ENCODE measurements around the gene PTPN14.

Gene PTPN14

GRCh38 chr1:214331827-214332423 lies 219.5 kb downstream of the PTPN14 start:
- Histone ChIP-seq H3K4me1 (ENCODE audit: control insufficient read depth in 1 of 2, insufficient read depth in 2 of 2, low read length in 2 of 2) (no peaks in the 10 kb centered on the region), H3K27ac (ENCODE audit: low read depth, low read length) (no peak overlapping the region)

GRCh38 chr1:214331180-214331579 lies 220.2 kb downstream of the PTPN14 start:
- Histone ChIP-seq H3K4me3 (ENCODE audit: low read depth in 1 of 2, low read length in 2 of 2) (no peak overlapping the region), H3K9ac (ENCODE audit: low read depth in 1 of 2, low read length in 2 of 2) (no peak overlapping the region), H3K36me3 (ENCODE audit: control insufficient read depth in 1 of 2, insufficient read depth in 2 of 2, low read length in 2 of 2) (peaks cover 2 to 20% of the 10 kb centered on the region in 2 donors), H3K27me3 (ENCODE audit: control insufficient read depth in 1 of 2, insufficient read depth in 2 of 2, low read length in 2 of 2) (no peaks in the 10 kb centered on the region), H3K9me3 (ENCODE audit: control insufficient read depth in 1 of 2, low read length in 2 of 2) (no peaks in the 10 kb centered on the region), H3K27ac (ENCODE audit: low read depth, low read length) (no peak overlapping the region), H3K4me1 (ENCODE audit: control insufficient read depth in 1 of 2, insufficient read depth in 2 of 2, low read length in 2 of 2) (no peaks in the 10 kb centered on the region)

More at GRCh38 chr1:214331827-214332423, 219.5 kb downstream of the PTPN14 start:
- Histone ChIP-seq H3K9me3 (ENCODE audit: control insufficient read depth in 1 of 2, low read length in 2 of 2) (no peaks in the 10 kb centered on the region), H3K9ac (ENCODE audit: low read depth in 1 of 2, low read length in 2 of 2) (no peak overlapping the region), H3K36me3 (ENCODE audit: control insufficient read depth in 1 of 2, insufficient read depth in 2 of 2, low read length in 2 of 2) (peaks cover 2 to 20% of the 10 kb centered on the region in 2 donors), H3K27me3 (ENCODE audit: control insufficient read depth in 1 of 2, insufficient read depth in 2 of 2, low read length in 2 of 2) (no peaks in the 10 kb centered on the region), H3K4me3 (ENCODE audit: low read depth in 1 of 2, low read length in 2 of 2) (no peak overlapping the region)

GRCh38 chr1:214330715-214331114 lies 220.7 kb downstream of the PTPN14 start:
- no peak overlapping the region for H3K27ac ChIP-seq (ENCODE audit: low read depth, low read length)

GRCh38 chr1:214330222-214330621 lies 221.2 kb downstream of the PTPN14 start:
- Histone ChIP-seq H3K27ac (ENCODE audit: low read depth, low read length) (no peak overlapping the region), H3K9me3 (ENCODE audit: control insufficient read depth in 1 of 2, low read length in 2 of 2) (no peaks in the 10 kb centered on the region), H3K9ac (ENCODE audit: low read depth in 1 of 2, low read length in 2 of 2) (no peak overlapping the region), H3K4me3 (ENCODE audit: low read depth in 1 of 2, low read length in 2 of 2) (no peak overlapping the region), H3K36me3 (ENCODE audit: control insufficient read depth in 1 of 2, insufficient read depth in 2 of 2, low read length in 2 of 2) (peaks cover 2 to 20% of the 10 kb centered on the region in 2 donors), H3K4me1 (ENCODE audit: control insufficient read depth in 1 of 2, insufficient read depth in 2 of 2, low read length in 2 of 2) (no peaks in the 10 kb centered on the region), H3K27me3 (ENCODE audit: control insufficient read depth in 1 of 2, insufficient read depth in 2 of 2, low read length in 2 of 2) (no peaks in the 10 kb centered on the region)

More at GRCh38 chr1:214330715-214331114, 220.7 kb downstream of the PTPN14 start:
- Histone ChIP-seq H3K4me3 (ENCODE audit: low read depth in 1 of 2, low read length in 2 of 2) (no peak overlapping the region), H3K36me3 (ENCODE audit: control insufficient read depth in 1 of 2, insufficient read depth in 2 of 2, low read length in 2 of 2) (peaks cover 2 to 20% of the 10 kb centered on the region in 2 donors), H3K27me3 (ENCODE audit: control insufficient read depth in 1 of 2, insufficient read depth in 2 of 2, low read length in 2 of 2) (no peaks in the 10 kb centered on the region), H3K9ac (ENCODE audit: low read depth in 1 of 2, low read length in 2 of 2) (no peak overlapping the region), H3K4me1 (ENCODE audit: control insufficient read depth in 1 of 2, insufficient read depth in 2 of 2, low read length in 2 of 2) (no peaks in the 10 kb centered on the region), H3K9me3 (ENCODE audit: control insufficient read depth in 1 of 2, low read length in 2 of 2) (no peaks in the 10 kb centered on the region)

- H3K9ac ChIP-seq (ENCODE audit: low read depth in 1 of 2, low read length in 2 of 2): no peak overlapping the region
- H3K9me3 ChIP-seq (ENCODE audit: control insufficient read depth in 1 of 2, low read length in 2 of 2): no peaks in the 10 kb centered on the region
- H3K27ac ChIP-seq (ENCODE audit: low read depth, low read length): no peak overlapping the region
- H3K4me1 ChIP-seq (ENCODE audit: control insufficient read depth in 1 of 2, insufficient read depth in 2 of 2, low read length in 2 of 2): no peaks in the 10 kb centered on the region
- H3K27me3 ChIP-seq (ENCODE audit: control insufficient read depth in 1 of 2, insufficient read depth in 2 of 2, low read length in 2 of 2): no peaks in the 10 kb centered on the region
- peaks cover 2 to 19% of the 10 kb centered on the region in 2 donors for H3K36me3 ChIP-seq (ENCODE audit: control insufficient read depth in 1 of 2, insufficient read depth in 2 of 2, low read length in 2 of 2)
- no peak overlapping the region for H3K4me3 ChIP-seq (ENCODE audit: low read depth in 1 of 2, low read length in 2 of 2)
Observed at GRCh38 chr1:214329470-214330220, 221.8 kb downstream of the PTPN14 start.

GRCh38 chr1:214328770-214329469 lies 222.5 kb downstream of the PTPN14 start:
- Histone ChIP-seq H3K27me3 (ENCODE audit: control insufficient read depth in 1 of 2, insufficient read depth in 2 of 2, low read length in 2 of 2) (no peaks in the 10 kb centered on the region), H3K9ac (ENCODE audit: low read depth in 1 of 2, low read length in 2 of 2) (no peak overlapping the region), H3K9me3 (ENCODE audit: control insufficient read depth in 1 of 2, low read length in 2 of 2) (no peaks in the 10 kb centered on the region), H3K36me3 (ENCODE audit: control insufficient read depth in 1 of 2, insufficient read depth in 2 of 2, low read length in 2 of 2) (peaks cover 2 to 12% of the 10 kb centered on the region in 2 donors), H3K4me3 (ENCODE audit: low read depth in 1 of 2, low read length in 2 of 2) (no peak overlapping the region), H3K27ac (ENCODE audit: low read depth, low read length) (no peak overlapping the region), H3K4me1 (ENCODE audit: control insufficient read depth in 1 of 2, insufficient read depth in 2 of 2, low read length in 2 of 2) (no peaks in the 10 kb centered on the region)

- Histone ChIP-seq H3K4me3 (ENCODE audit: low read depth in 1 of 2, low read length in 2 of 2) (no peak overlapping the region), H3K27me3 (ENCODE audit: control insufficient read depth in 1 of 2, insufficient read depth in 2 of 2, low read length in 2 of 2) (no peaks in the 10 kb centered on the region), H3K4me1 (ENCODE audit: control insufficient read depth in 1 of 2, insufficient read depth in 2 of 2, low read length in 2 of 2) (no peaks in the 10 kb centered on the region), H3K27ac (ENCODE audit: low read depth, low read length) (no peak overlapping the region), H3K36me3 (ENCODE audit: control insufficient read depth in 1 of 2, insufficient read depth in 2 of 2, low read length in 2 of 2) (peaks cover 2 to 11% of the 10 kb centered on the region in 2 donors), H3K9ac (ENCODE audit: low read depth in 1 of 2, low read length in 2 of 2) (no peak overlapping the region), H3K9me3 (ENCODE audit: control insufficient read depth in 1 of 2, low read length in 2 of 2) (no peaks in the 10 kb centered on the region)
Observed at GRCh38 chr1:214327514-214327913, 223.9 kb downstream of the PTPN14 start.

GRCh38 chr1:214326406-214326805 lies 225.0 kb downstream of the PTPN14 start:
- H3K4me1 ChIP-seq (ENCODE audit: control insufficient read depth in 1 of 2, insufficient read depth in 2 of 2, low read length in 2 of 2): no peaks in the 10 kb centered on the region
- no peaks in the 10 kb centered on the region for H3K27me3 ChIP-seq (ENCODE audit: control insufficient read depth in 1 of 2, insufficient read depth in 2 of 2, low read length in 2 of 2)
- H3K9me3 ChIP-seq (ENCODE audit: control insufficient read depth in 1 of 2, low read length in 2 of 2): no peaks in the 10 kb centered on the region
- H3K36me3 ChIP-seq (ENCODE audit: control insufficient read depth in 1 of 2, insufficient read depth in 2 of 2, low read length in 2 of 2): peaks cover 2 to 13% of the 10 kb centered on the region in 2 donors
- H3K9ac ChIP-seq (ENCODE audit: low read depth in 1 of 2, low read length in 2 of 2): no peak overlapping the region
- no peak overlapping the region for H3K4me3 ChIP-seq (ENCODE audit: low read depth in 1 of 2, low read length in 2 of 2)
- no peak overlapping the region for H3K27ac ChIP-seq (ENCODE audit: low read depth, low read length)

- Histone ChIP-seq H3K4me3 (ENCODE audit: low read depth in 1 of 2, low read length in 2 of 2) (no peak overlapping the region), H3K9me3 (ENCODE audit: control insufficient read depth in 1 of 2, low read length in 2 of 2) (no peaks in the 10 kb centered on the region), H3K27me3 (ENCODE audit: control insufficient read depth in 1 of 2, insufficient read depth in 2 of 2, low read length in 2 of 2) (no peaks in the 10 kb centered on the region), H3K36me3 (ENCODE audit: control insufficient read depth in 1 of 2, insufficient read depth in 2 of 2, low read length in 2 of 2) (peaks cover 2 to 20% of the 10 kb centered on the region in 2 donors), H3K4me1 (ENCODE audit: control insufficient read depth in 1 of 2, insufficient read depth in 2 of 2, low read length in 2 of 2) (no peaks in the 10 kb centered on the region), H3K27ac (ENCODE audit: low read depth, low read length) (no peak overlapping the region), H3K9ac (ENCODE audit: low read depth in 1 of 2, low read length in 2 of 2) (no peak overlapping the region)
Observed at GRCh38 chr1:214324896-214325800, 226.3 kb downstream of the PTPN14 start.
